NT2/D1 (cell line): ENCODE measurements around the gene SOX5.

Experiments used
- SUZ12 ChIP-seq: IDR thresholded peaks from 2 replicates; pipeline ENCODE4 v1.6.1; 2011; ENCODE audit not compliant: insufficient read length, insufficient read depth; ENCODE audit errors: extremely low read depth
- YY1 ChIP-seq: IDR thresholded peaks from 2 replicates; pipeline ENCODE4 v1.6.1; 2011; ENCODE audit not compliant: insufficient read length, insufficient read depth

DNA sequence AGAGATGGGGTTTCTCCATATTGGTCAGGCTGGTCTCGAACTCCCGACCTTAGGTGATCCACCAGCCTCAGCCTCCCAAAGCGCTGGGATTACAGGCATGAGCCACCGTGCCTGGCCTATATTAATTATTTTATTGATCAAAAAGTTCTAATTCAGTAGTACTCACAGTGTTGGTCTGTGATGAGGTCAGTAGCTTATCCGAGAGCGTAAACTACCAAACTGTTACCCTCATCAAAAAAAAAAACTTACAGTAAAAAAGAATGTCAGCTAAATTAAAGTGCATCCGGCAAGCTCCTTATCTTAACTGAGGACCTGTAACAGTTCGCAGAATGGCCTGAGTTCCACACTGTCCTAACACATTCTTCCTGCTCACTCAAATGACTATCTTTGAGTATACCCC lies 228.2 kb downstream of the SOX5 start:
- no peak for TF ChIP-seq SUZ12
- TF ChIP-seq YY1: no peak
